K562 (cell line): ENCODE results near the gene UBTD1. TPM values are rescaled to one million over a fixed set of nuclear protein-coding genes. Genes with fewer than 3 reads are reported as not detected.

Experiments
- ATAC-seq: fragments of 200-7000 bp; cut with Tn5 transposase; 3 replicates; pipeline ENCODE4 v1.9.1; 2020; ENCODE audit warnings: moderate library complexity
- BruUV-seq: library from RNA; stranded (reverse); fragments of 400-500 nt; replicated peaks from 2 replicates; lab custom pipeline; 2021; lab: Mats Ljungman, UMichigan
- CTCF ChIA-PET: fragments of 300-600 bp; formaldehyde crosslinking; extraction: SDS; loops from one replicate; lab custom pipeline; 2021; ENCODE audit warnings: low intra/inter-chr PET ratio; lab: Yijun Ruan, JAX
- POLR2A ChIA-PET: fragments of 300-600, 350-650 bp; sonication (Branson Sonifier 250); formaldehyde crosslinking; extraction: SDS; loops from one replicate; lab custom pipeline; 2021; ENCODE audit warnings: antibody characterized with exemption, inconsistent platforms; lab: Yijun Ruan, JAX
- DNase-seq, 4 experiments: peaks; one replicate each; pipeline versions ENCODE4 v3.0.0 to v3.0.0-alpha.2; 2011 to 2018; ENCODE audit warnings: low spot score in 3 of 4, mixed read lengths in 3 of 4; ENCODE audit errors: extremely low read depth in 1 of 4
- FAIRE-seq: peaks from 2 replicates; lab custom pipeline; 2011; peaks lifted over from hg19 to GRCh38; lab: Jason Lieb, UNC
- H2AFZ ChIP-seq: 2 replicates; pipeline ENCODE4 v1.6.0; 2011; ENCODE audit warnings: low read depth, low read length, control low read depth, inconsistent platforms
- H3K27ac ChIP-seq: fragments of 200-600 bp; 3 replicates; pipeline ENCODE4 v1.8.0; 2011; ENCODE audit warnings: low read depth, mild to moderate bottlenecking, control low read depth, inconsistent platforms, low read length, moderate library complexity, mixed read lengths; ENCODE audit errors: extremely low read depth
- H3K27me3 ChIP-seq, 2 experiments: fragments of 300-600 bp in 1 of 2; 2 replicates in 1 of 2; 3 replicates in 1 of 2; pipeline versions ENCODE4 v1.6.0 to v1.8.0; 2011; ENCODE audit warnings: inconsistent platforms in 2 of 2, low read length in 2 of 2, mild to moderate bottlenecking in 1 of 2, mixed read lengths in 1 of 2, moderate library complexity in 1 of 2; ENCODE audit not compliant: control insufficient read depth in 2 of 2, insufficient read depth in 2 of 2
- H3K36me3 ChIP-seq: fragments of 300-600 bp; 3 replicates; pipeline ENCODE4 v1.8.0; 2011; ENCODE audit warnings: mild to moderate bottlenecking, low read length, inconsistent platforms; ENCODE audit not compliant: control insufficient read depth, insufficient read depth
- H3K4me1 ChIP-seq, 2 experiments: fragments of 200-600 bp in 1 of 2; replicated peaks in 1 of 2; 2 replicates in 1 of 2; 3 replicates in 1 of 2; pipeline versions ENCODE4 v1.5.1 to v1.8.0; 2011; ENCODE audit warnings: inconsistent platforms in 2 of 2, low read length in 2 of 2, mild to moderate bottlenecking in 1 of 2, mixed read lengths in 1 of 2, moderate library complexity in 1 of 2; ENCODE audit not compliant: control insufficient read depth in 2 of 2, insufficient read depth in 2 of 2
- H3K4me2 ChIP-seq: 2 replicates; pipeline ENCODE4 v1.6.1; 2011; ENCODE audit warnings: low read length, control low read depth, inconsistent platforms, mixed read lengths; ENCODE audit not compliant: insufficient read depth
- H3K4me3 ChIP-seq: fragments of 200-600 bp; sonication (generic), shearing (Covaris generic); 2 replicates; pipeline ENCODE4 v1.5.1; 2016; ENCODE audit warnings: control low read depth, inconsistent platforms
- H3K79me2 ChIP-seq: fragments of 200-600 bp; 3 replicates; pipeline ENCODE4 v1.8.0; 2011; ENCODE audit warnings: low read length, inconsistent platforms; ENCODE audit not compliant: control insufficient read depth, insufficient read depth
- H3K9ac ChIP-seq, 2 experiments: 2 replicates each; pipeline versions ENCODE4 v1.6.0 to v1.6.1; 2011; ENCODE audit warnings: low read depth in 2 of 2, low read length in 2 of 2, control low read depth in 1 of 2, inconsistent platforms in 1 of 2, mild to moderate bottlenecking in 1 of 2, mixed read lengths in 1 of 2; ENCODE audit not compliant: insufficient read depth in 1 of 2
- H3K9me1 ChIP-seq: one replicate; pipeline ENCODE4 v1.6.0; 2011; ENCODE audit warnings: inconsistent platforms, mild to moderate bottlenecking, low read length, moderate library complexity; ENCODE audit not compliant: control insufficient read depth, insufficient read depth
- H3K9me3 ChIP-seq: replicated peaks from 2 replicates; pipeline ENCODE4 v1.5.1; 2011; ENCODE audit warnings: low read depth, low read length, inconsistent platforms; ENCODE audit not compliant: control insufficient read depth, insufficient read depth
- H4K20me1 ChIP-seq: replicated peaks from 2 replicates; pipeline ENCODE4 v1.6.1; 2011; ENCODE audit warnings: low read length, inconsistent platforms, mixed read lengths; ENCODE audit not compliant: control insufficient read depth, insufficient read depth
- ARID1B ChIP-seq: fragments of 450-650 bp; IDR thresholded peaks from 2 replicates; pipeline ENCODE4 v1.6.1; 2016; ENCODE audit warnings: antibody characterized with exemption, mild to moderate bottlenecking, inconsistent platforms
- BACH1 ChIP-seq: fragments of 200-800 bp; sonication (Bioruptor generic); IDR thresholded peaks from 2 replicates; pipeline ENCODE4 v1.6.1; 2016; ENCODE audit warnings: missing genetic modification characterization, missing compliant biosample characterization
- CBFA2T3 ChIP-seq: fragments of 450-650 bp; IDR thresholded peaks from 2 replicates; pipeline ENCODE4 v1.6.1; 2017
- ELK1 ChIP-seq: sonication (generic); formaldehyde crosslinking; IDR thresholded peaks from 2 replicates; pipeline ENCODE4 v1.8.1; 2022; ENCODE audit warnings: missing genetic modification reagents
- FOSL1 ChIP-seq: fragments of 200-800 bp; sonication (Bioruptor generic); conservative IDR thresholded peaks from 2 replicates; pipeline ENCODE4 v1.6.1; 2016; ENCODE audit warnings: missing genetic modification characterization, missing compliant biosample characterization
- MAFG ChIP-seq: fragments of 450-650 bp; conservative IDR thresholded peaks from 2 replicates; pipeline ENCODE4 v1.6.1; 2016; ENCODE audit warnings: missing genetic modification characterization, missing compliant biosample characterization
- MTA1 ChIP-seq: fragments of 450-650 bp; IDR thresholded peaks from 2 replicates; pipeline ENCODE4 v1.6.1; 2017; ENCODE audit warnings: borderline replicate concordance
- TAF1 ChIP-seq: IDR thresholded peaks from 2 replicates; pipeline ENCODE4 v1.6.1; 2011; ENCODE audit warnings: mild to moderate bottlenecking, low read length, moderate library complexity; ENCODE audit not compliant: insufficient read depth, control insufficient read depth, severe bottlenecking; ENCODE audit errors: extremely low read depth
- YBX1 ChIP-seq: fragments of 450-650 bp; IDR thresholded peaks from 2 replicates; pipeline ENCODE4 v1.7.1; 2016; ENCODE audit warnings: mild to moderate bottlenecking
- ZMIZ1 ChIP-seq, 2 experiments: fragments of 150-350 bp in 1 of 2; IDR thresholded peaks; 2 replicates each; pipeline ENCODE4 v1.6.1; 2012 to 2016; ENCODE audit warnings: low read depth in 2 of 2, low read length in 2 of 2, mild to moderate bottlenecking in 1 of 2, moderate library complexity in 1 of 2
- ZNF384 ChIP-seq: IDR thresholded peaks from 2 replicates; pipeline ENCODE4 v1.6.1; 2012; ENCODE audit warnings: low read depth, low read length, improper control_type of control experiment
- WGBS: fragments of 100-300 bp; shearing (Covaris generic); methylation state at CpG from one replicate; pipeline ENCODE4 v1.1.6; 2016; ENCODE audit warnings: low coverage, mixed read lengths; ENCODE audit not compliant: insufficient coverage; ENCODE audit errors: missing lambda C conversion rate; 5-methylcytosine and 5-hydroxymethylcytosine counted together
- in situ Hi-C: fragments of 300-500 bp; cut with MboI; formaldehyde crosslinking; loops from 4 replicates; pipeline ENCODE4 v1.15.0; 2018; ENCODE audit warnings: inconsistent platforms, mixed read lengths
- intact Hi-C: fragments of 100-400 bp; cut with micrococcal nuclease; formaldehyde crosslinking; loops from 2 replicates; pipeline ENCODE4 v1.14.2; 2022
- polyA plus RNA-seq, 8 experiments: library from polyadenylated mRNA; depleted of rRNA in 4 of 8; stranded (reverse) in 5 of 8; unstranded in 3 of 8; fragments of >200 nt; fragmentation: Nextera tagmentation in 2 of 8; fragmentation: Illumina TruSeq in 1 of 8; extraction: Ambion mirVana in 2 of 8; extraction: Trizol in 1 of 8; gene quantifications; 2 replicates each; pipeline versions ENCODE4 v1.2.1 to v1.2.3, GENCODE V29; 2011 to 2014; ENCODE audit warnings: inconsistent platforms in 1 of 8, missing spikeins in 1 of 8
- total RNA-seq, 7 experiments: library from RNA; depleted of rRNA in 6 of 7; stranded (reverse); fragments of >200 nt in 6 of 7; fragmentation: Illumina TruSeq in 2 of 7; extraction: Trizol in 2 of 7; gene quantifications; 2 replicates each; pipeline versions ENCODE4 v1.2.1 to v1.2.3, GENCODE V29; 2011 to 2021; ENCODE audit warnings: low replicate concordance in 1 of 7
- TF ChIP-seq, protein P1 (sequence below), 3 experiments: IDR thresholded peaks in 2 of 3; conservative IDR thresholded peaks in 1 of 3; 2 replicates each; pipeline ENCODE4 v1.5.1; 2011 to 2012; ENCODE audit warnings: low read length in 3 of 3, mild to moderate bottlenecking in 3 of 3, control low read depth in 2 of 3, improper control_type of control experiment in 1 of 3, inconsistent platforms in 1 of 3, low read depth in 1 of 3, mixed read lengths in 1 of 3, moderate library complexity in 1 of 3; ENCODE audit not compliant: insufficient read depth in 2 of 3

Gene UBTD1
- total and polyA plus RNA-seq, 9 of the 15 experiments (the other 6 are each of a cell fraction or from before 2014, with no cell fraction given), result 0.08 to 1.6 (median 0.81) TPM; not detected in 1

DNA sequence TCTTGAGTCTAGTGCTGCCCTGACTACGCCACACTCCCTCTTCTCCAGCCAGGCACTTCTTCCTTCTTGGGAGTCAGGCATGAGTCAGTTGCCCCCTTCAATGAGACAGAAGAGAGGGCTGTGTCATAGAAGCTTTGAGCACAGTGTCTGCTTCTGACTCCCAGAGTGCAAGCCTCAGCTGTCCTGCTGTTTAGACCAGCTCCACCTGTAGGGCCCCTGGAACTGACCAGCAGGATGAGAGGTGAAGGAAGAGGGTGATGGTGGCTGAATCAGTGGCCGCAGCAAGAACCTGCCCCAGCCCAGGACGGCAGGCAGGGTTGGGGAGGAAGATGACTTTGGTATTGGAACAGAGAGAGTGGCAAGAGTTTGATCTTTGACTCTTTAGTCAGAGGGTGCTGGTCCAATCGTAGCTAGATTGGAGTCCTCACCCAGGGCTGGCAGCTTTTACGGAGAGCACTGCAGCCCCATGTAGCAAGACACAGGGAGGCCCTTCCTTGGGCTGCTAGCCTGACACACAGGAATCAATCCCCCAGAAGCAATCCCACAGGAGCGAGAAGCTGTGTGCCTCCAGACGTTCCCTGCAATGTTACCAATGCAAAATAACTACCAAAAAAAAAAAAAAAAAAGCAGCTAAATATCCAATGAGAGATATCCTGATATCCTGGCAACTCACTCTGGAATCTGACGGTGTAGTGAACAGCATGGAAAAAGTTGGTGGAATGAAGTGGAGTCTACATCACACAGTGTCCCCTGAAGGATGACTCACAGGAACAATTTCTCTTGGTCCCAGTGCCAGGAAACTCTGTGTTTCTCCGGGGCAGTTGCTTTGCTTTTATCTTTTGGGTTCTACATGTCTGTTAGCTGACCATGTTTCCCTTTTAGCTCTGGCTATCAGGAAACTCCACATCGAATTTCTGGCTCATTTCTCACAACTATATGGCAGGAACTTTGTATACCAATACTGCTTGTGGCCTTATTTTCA, 97.7 kb downstream of the UBTD1 start (continued):
- TF ChIP-seq, protein P1, sequence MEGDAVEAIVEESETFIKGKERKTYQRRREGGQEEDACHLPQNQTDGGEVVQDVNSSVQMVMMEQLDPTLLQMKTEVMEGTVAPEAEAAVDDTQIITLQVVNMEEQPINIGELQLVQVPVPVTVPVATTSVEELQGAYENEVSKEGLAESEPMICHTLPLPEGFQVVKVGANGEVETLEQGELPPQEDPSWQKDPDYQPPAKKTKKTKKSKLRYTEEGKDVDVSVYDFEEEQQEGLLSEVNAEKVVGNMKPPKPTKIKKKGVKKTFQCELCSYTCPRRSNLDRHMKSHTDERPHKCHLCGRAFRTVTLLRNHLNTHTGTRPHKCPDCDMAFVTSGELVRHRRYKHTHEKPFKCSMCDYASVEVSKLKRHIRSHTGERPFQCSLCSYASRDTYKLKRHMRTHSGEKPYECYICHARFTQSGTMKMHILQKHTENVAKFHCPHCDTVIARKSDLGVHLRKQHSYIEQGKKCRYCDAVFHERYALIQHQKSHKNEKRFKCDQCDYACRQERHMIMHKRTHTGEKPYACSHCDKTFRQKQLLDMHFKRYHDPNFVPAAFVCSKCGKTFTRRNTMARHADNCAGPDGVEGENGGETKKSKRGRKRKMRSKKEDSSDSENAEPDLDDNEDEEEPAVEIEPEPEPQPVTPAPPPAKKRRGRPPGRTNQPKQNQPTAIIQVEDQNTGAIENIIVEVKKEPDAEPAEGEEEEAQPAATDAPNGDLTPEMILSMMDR (IDR thresholded peaks at IDR 0.05 in 2 of 3, conservative IDR thresholded peaks at IDR 0.05 in 1 of 3; ENCODE audit: insufficient read depth in 2 of 3, low read depth in 1 of 3, low read length in 3 of 3), result no peak
- TF ChIP-seq ARID1B (peak; percentile 37; the same call in 1 of the 2 replicates), FOSL1 (tag) (peak; percentile 66), CBFA2T3 (peak; percentile 19; the same call in 1 of the 2 replicates), MTA1 (no peak)

GRCh38 chr10:97597778-97598177, 99.1 kb downstream of the UBTD1 start:
- H3K4me2 ChIP-seq, result peak overlapping the region; percentile 25; the same call in 1 of the 2 replicates
- TF ChIP-seq ZNF384 (no peak), TAF1 (no peak), BACH1 (tag) (peak; percentile 77; the same call in 1 of the 2 replicates), YBX1 (no peak), ZMIZ1 (IDR thresholded peaks at IDR 0.05; ENCODE audit: low read depth in 2 of 2, low read length in 2 of 2) (no peak), MAFG (peak; percentile 97), ELK1 (CRISPR knock-in tag) (no peak)

More at GRCh38 chr10:97597778-97598177, 99.1 kb downstream of the UBTD1 start:
- Histone ChIP-seq H3K27me3 (no peaks in the 10 kb centered on the region), H3K9me3 (no peaks in the 10 kb centered on the region), H3K9me1 (no peaks in the 10 kb centered on the region), H3K36me3 (no peaks in the 10 kb centered on the region), H3K4me1 (peaks cover 21 to 23% of the 10 kb centered on the region in 2 experiments), H3K79me2 (no peaks in the 10 kb centered on the region), H3K4me3 (no peak overlapping the region), H3K27ac (peak overlapping the region; percentile 56; the same call in 2 of the 3 replicates), H3K9ac (peak overlapping the region in 1 of 2 experiments; percentile 52; a peak in 1 of 4 replicates), H4K20me1 (no peaks in the 10 kb centered on the region), H2AFZ (peak overlapping the region; percentile 86)
- POLR2A ChIA-PET, result no interaction called here
- peak; percentile 48; the same call in 2 of the 3 replicates for ATAC-seq
- in situ Hi-C loops (no loop called here), intact Hi-C loops (no loop called here)
- peak in 1 of 4 experiments; percentile 11 for DNase-seq
- BruUV-seq, result no TSS peak
- peak; percentile 68 for FAIRE-seq
- WGBS, result 45% methylated on average over 2 of the region's 2 CpGs
- CTCF ChIA-PET, result no interaction called here
